Right lobe of liver (tissue), 6 donors: ENCODE measurements around the gene MPPED1. TPM values are rescaled to one million over a fixed set of nuclear protein-coding genes. Genes with fewer than 3 reads are reported as not detected.

ENCODE experiments used
- ATAC-seq, 4 donors: fragments of 200-7000 bp; cut with Tn5 transposase; one replicate each; pipeline ENCODE4 v1.9.1; 2020; ENCODE audit warnings: mild to moderate bottlenecking in 4 of 4, moderate library complexity in 4 of 4
- DNase-seq, 3 donors: peaks; one replicate each; pipeline ENCODE4 v3.0.0-alpha.2; 2020
- H3K27ac ChIP-seq, 3 donors: fragments of 200-600 bp; one replicate each; pipeline ENCODE4 v1.8.0; 2022
- H3K27me3 ChIP-seq, 2 donors: fragments of 200-600 bp; one replicate each; pipeline ENCODE4 v1.8.0; 2022
- H3K36me3 ChIP-seq, 4 donors: fragments of 200-600 bp; sonication (generic) in 1 of 4; one replicate each; pipeline versions ENCODE4 v1.5.1 to v1.8.0; 2017 to 2022; ENCODE audit warnings: control low read depth in 1 of 4
- H3K4me1 ChIP-seq, 4 donors: fragments of 200-600 bp; sonication (generic) in 1 of 4; one replicate each; pipeline versions ENCODE4 v1.5.1 to v1.8.0; 2017 to 2022; ENCODE audit warnings: control low read depth in 1 of 4
- H3K4me3 ChIP-seq, 3 donors: fragments of 200-600 bp; one replicate each; pipeline ENCODE4 v1.8.0; 2022
- H3K9me3 ChIP-seq, 4 donors: fragments of 200-600 bp; sonication (generic) in 1 of 4; one replicate each; pipeline versions ENCODE4 v1.5.1 to v1.8.0; 2017 to 2022; ENCODE audit warnings: control low read depth in 1 of 4
- POLR2A ChIP-seq: fragments of 450-650 bp; IDR thresholded peaks from one replicate; pipeline ENCODE4 v1.6.1; 2017; ENCODE audit warnings: antibody characterized with exemption, mild to moderate bottlenecking
- WGBS: methylation state at CpG from one replicate; pipeline ENCODE4 v1.1.6; 2018; ENCODE audit warnings: low coverage, low lambda C conversion rate; ENCODE audit not compliant: insufficient coverage; ENCODE audit errors: missing lambda C conversion rate; 5-methylcytosine and 5-hydroxymethylcytosine counted together
- intact Hi-C, 2 donors: fragments of 100-400 bp; cut with DNase I; formaldehyde crosslinking; loops; one replicate each; pipeline versions ENCODE4 v1.11.2 to v1.14.1; 2022
- total RNA-seq, 6 experiments: library from RNA; depleted of rRNA in 2 of 6; stranded (reverse); fragments of >200 nt in 2 of 6; fragmentation: NEBNext Ultra II Directional in 3 of 6; extraction: Animal tissue kit (Norgen Biotek cat#: 25700) in 3 of 6; gene quantifications; one replicate each; pipeline versions ENCODE4 v1.1.0 to v1.2.4, GENCODE V29; 2016 to 2023
- TF ChIP-seq, protein P1 (sequence below), 4 donors: fragments of 200-600 bp in 3 of 4; fragments of 450-650 bp in 1 of 4; IDR thresholded peaks; one replicate each; pipeline versions ENCODE4 v1.5.1 to v1.8.0; 2016 to 2022; ENCODE audit warnings: antibody characterized with exemption in 4 of 4, mild to moderate bottlenecking in 2 of 4
- donor health status: DM: no; HTN: yes; CAD: no.
- donor health status: DM: no; HTN: no; CAD: no.
- donor health status: DM: no; HTN: no; CAD: no.
- donor health status: DM: no; HTN: yes; CAD: no.
- donor health status: DM: no; HTN: yes; CAD: no.

The MPPED1 gene
- total RNA-seq, 6 experiments from 2014 or later: 2.4 to 13.8 (median 11.3) TPM

DNA sequence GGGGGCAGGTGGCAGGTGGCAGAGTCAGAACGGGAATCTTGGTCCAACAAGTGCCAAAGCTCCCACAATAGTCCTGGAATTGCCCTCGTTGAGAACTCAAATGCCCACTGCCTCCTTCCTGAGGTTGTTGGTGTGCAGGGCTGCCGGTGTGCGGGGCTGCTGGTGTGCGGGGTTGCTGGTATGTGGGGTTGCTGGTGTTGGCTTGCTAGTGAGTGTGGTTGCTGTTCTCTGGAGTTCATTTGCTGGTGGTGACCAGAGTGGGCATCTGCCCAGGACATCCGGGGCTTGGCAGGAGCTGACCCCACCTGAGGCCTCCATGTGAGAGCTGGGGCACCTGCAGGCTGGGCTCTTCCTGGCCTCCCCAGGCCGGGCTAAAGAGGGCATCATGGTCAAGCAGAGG lies 14.0 kb upstream of the MPPED1 start:
- Histone ChIP-seq H3K27ac (peak overlapping the region in 1 of 3 donors; percentile 52), H3K36me3 (no peaks in the 10 kb centered on the region), H3K4me1 (peaks cover 0 to 30% (median 9%) of the 10 kb centered on the region in 4 donors), H3K4me3 (no peak overlapping the region), H3K9me3 (no peaks in the 10 kb centered on the region), H3K27me3 (no peaks in the 10 kb centered on the region)
- no peak for TF ChIP-seq POLR2A
- TF ChIP-seq, protein P1, sequence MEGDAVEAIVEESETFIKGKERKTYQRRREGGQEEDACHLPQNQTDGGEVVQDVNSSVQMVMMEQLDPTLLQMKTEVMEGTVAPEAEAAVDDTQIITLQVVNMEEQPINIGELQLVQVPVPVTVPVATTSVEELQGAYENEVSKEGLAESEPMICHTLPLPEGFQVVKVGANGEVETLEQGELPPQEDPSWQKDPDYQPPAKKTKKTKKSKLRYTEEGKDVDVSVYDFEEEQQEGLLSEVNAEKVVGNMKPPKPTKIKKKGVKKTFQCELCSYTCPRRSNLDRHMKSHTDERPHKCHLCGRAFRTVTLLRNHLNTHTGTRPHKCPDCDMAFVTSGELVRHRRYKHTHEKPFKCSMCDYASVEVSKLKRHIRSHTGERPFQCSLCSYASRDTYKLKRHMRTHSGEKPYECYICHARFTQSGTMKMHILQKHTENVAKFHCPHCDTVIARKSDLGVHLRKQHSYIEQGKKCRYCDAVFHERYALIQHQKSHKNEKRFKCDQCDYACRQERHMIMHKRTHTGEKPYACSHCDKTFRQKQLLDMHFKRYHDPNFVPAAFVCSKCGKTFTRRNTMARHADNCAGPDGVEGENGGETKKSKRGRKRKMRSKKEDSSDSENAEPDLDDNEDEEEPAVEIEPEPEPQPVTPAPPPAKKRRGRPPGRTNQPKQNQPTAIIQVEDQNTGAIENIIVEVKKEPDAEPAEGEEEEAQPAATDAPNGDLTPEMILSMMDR (IDR thresholded peaks at IDR 0.05): no peak
- DNase-seq (no peak), ATAC-seq (no peak)
- 62% methylated on average over 4 of the region's 7 CpGs for WGBS
- intact Hi-C loops: no loop called here

DNA sequence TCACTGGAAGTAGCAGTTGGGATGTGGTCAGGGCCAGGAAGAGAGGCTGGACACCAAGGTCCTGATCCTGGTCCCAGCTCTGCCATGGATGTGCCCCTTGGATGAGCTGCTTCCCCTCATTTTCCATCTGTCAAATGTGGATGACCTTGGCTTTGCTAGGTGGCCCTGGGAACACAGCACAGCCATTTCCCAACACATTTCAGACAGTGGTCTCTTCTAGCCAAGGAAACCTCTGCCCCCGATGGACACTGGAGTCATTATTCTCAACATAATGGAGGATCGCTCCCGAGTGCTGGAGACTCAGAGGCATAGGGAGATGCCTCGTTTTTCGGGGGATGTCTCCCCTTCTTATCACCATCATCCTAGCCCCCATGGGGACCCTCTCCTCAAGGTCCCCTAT lies 13.6 kb upstream of the MPPED1 start:
- WGBS: 62% methylated on average over 4 of the region's 5 CpGs
- Histone ChIP-seq H3K9me3 (no peaks in the 10 kb centered on the region), H3K27me3 (no peaks in the 10 kb centered on the region), H3K4me3 (peak overlapping the region in 1 of 3 donors; percentile 38), H3K36me3 (no peaks in the 10 kb centered on the region), H3K27ac (peak overlapping the region in 1 of 3 donors; percentile 29), H3K4me1 (peaks cover 0 to 30% (median 9%) of the 10 kb centered on the region in 4 donors)
- DNase-seq (no peak), ATAC-seq (no peak)
- no peak for TF ChIP-seq POLR2A
- TF ChIP-seq, protein P1 (IDR thresholded peaks at IDR 0.05): no peak
- intact Hi-C loops: no loop called here

DNA sequence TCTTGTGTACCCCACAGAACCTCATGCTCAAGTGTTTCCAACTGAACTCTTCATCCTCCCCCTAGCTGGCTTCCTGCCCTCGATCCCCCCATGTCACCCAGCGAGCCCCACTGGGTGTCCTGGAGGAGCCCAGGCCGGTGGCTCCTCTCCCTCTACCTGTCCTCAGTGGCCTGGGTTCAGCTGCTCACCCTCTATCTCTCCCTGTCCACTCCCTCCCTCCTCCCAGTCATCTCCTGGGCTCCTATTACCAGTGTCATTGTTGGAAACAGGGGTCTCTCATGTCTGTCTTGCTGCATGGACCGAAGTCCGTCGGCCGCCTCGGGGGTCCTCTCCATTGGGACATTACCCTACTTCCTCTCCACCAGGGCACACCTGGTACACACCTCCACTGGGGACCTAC lies 12.9 kb upstream of the MPPED1 start:
- Histone ChIP-seq H3K36me3 (no peaks in the 10 kb centered on the region), H3K27ac (peak overlapping the region in 1 of 3 donors; percentile 29), H3K27me3 (no peaks in the 10 kb centered on the region), H3K4me3 (peak overlapping the region in 1 of 3 donors; percentile 38), H3K9me3 (no peaks in the 10 kb centered on the region), H3K4me1 (peaks cover 0 to 30% (median 9%) of the 10 kb centered on the region in 4 donors)
- 84% methylated on average over 6 of the region's 8 CpGs for WGBS
- DNase-seq: no peak
- ATAC-seq: no peak
- TF ChIP-seq POLR2A: no peak
- TF ChIP-seq, protein P1 (IDR thresholded peaks at IDR 0.05): no peak
- intact Hi-C loops: no loop called here

DNA sequence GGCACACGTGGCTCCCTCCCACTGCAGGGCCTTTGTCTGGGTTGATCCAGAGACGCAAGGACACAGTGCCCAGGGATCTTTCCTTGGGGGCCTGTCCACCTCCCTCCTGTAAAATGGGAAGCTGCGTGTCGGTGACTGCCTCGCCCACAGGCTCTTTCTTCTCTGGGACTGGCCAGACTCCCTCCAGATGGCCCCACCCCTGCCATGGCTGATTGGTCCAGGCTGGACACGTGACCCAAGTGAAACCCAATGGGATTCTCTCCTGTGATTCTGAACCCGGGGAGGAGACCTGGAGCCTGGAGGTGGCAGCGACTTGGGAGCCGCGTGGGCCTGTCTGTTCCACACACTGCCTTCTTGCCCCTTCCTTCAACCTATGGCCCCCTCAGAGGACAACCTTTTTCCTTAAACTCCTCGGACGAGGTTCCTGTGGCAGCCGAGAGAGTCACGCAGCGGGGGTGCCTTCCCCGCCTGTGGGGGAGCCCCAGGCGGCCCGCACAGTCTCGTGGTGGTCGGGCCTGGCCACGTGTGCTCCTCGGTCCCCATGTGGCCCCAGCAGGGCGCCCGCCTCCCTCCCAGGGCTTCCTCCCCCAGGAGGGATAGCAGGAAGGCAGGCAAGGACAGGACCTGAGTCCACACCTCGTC lies 12.4 kb upstream of the MPPED1 start:
- ATAC-seq (peak in 2 of 4 donors; percentile 47 to 71), DNase-seq (peak in 1 of 3 donors; percentile 91)
- Histone ChIP-seq H3K36me3 (no peaks in the 10 kb centered on the region), H3K4me3 (peak overlapping the region in 1 of 3 donors; percentile 38), H3K27me3 (no peaks in the 10 kb centered on the region), H3K9me3 (no peaks in the 10 kb centered on the region), H3K27ac (peak overlapping the region; percentile 44 to 88 (median 74)), H3K4me1 (peaks cover 0 to 30% (median 9%) of the 10 kb centered on the region in 4 donors)
- 56% methylated on average over 5 of the region's 25 CpGs for WGBS
- intact Hi-C loops: no loop called here
- TF ChIP-seq, protein P1 (IDR thresholded peaks at IDR 0.05): no peak
- TF ChIP-seq POLR2A: no peak
